H9 (cell line): ENCODE data around the gene NSFL1C. TPM values are rescaled to one million over a fixed set of nuclear protein-coding genes. Genes with fewer than 3 reads are reported as not detected.

Experiments
- DNase-seq: peaks from one replicate; pipeline ENCODE4 v3.0.0-alpha.2; 2017
- H2AFZ ChIP-seq: one replicate; pipeline ENCODE4 v1.6.1; 2013; ENCODE audit warnings: mild to moderate bottlenecking, low read length, control low read depth, moderate library complexity
- H2AK5ac ChIP-seq: 2 replicates; pipeline ENCODE4 v1.6.1; 2013; ENCODE audit warnings: low read length, control low read depth, mixed read lengths; ENCODE audit not compliant: insufficient read length
- H2BK120ac ChIP-seq: one replicate; pipeline ENCODE4 v1.6.1; 2013; ENCODE audit warnings: low read depth, mild to moderate bottlenecking, low read length, control low read depth, inconsistent platforms; ENCODE audit not compliant: poor library complexity, severe bottlenecking
- H2BK12ac ChIP-seq: 2 replicates; pipeline ENCODE4 v1.6.1; 2013; ENCODE audit warnings: low read length, control low read depth, mixed read lengths, low read depth; ENCODE audit not compliant: insufficient read length
- H2BK15ac ChIP-seq: 2 replicates; pipeline ENCODE4 v1.6.1; 2013; ENCODE audit warnings: low read depth, low read length, control low read depth
- H2BK20ac ChIP-seq: one replicate; pipeline ENCODE4 v1.6.1; 2013; ENCODE audit warnings: low read depth, mild to moderate bottlenecking, low read length, control low read depth, inconsistent platforms; ENCODE audit not compliant: poor library complexity, severe bottlenecking
- H2BK5ac ChIP-seq: 2 replicates; pipeline ENCODE4 v1.6.1; 2013; ENCODE audit warnings: low read length, control low read depth, mixed read lengths; ENCODE audit not compliant: insufficient read length
- H3K14ac ChIP-seq: 2 replicates; pipeline ENCODE4 v1.6.1; 2013; ENCODE audit warnings: low read length, control low read depth; ENCODE audit not compliant: insufficient read depth
- H3K18ac ChIP-seq: 2 replicates; pipeline ENCODE4 v1.6.1; 2013; ENCODE audit warnings: low read depth, mild to moderate bottlenecking, mixed read lengths, low read length, control low read depth; ENCODE audit not compliant: insufficient read length
- H3K23ac ChIP-seq: 2 replicates; pipeline ENCODE4 v1.6.1; 2013; ENCODE audit warnings: low read length, control low read depth, mixed read lengths, low read depth; ENCODE audit not compliant: insufficient read length
- H3K23me2 ChIP-seq: 2 replicates; pipeline ENCODE4 v1.6.1; 2013; ENCODE audit warnings: low read depth, mild to moderate bottlenecking, mixed read lengths, low read length, control low read depth; ENCODE audit not compliant: insufficient read length, poor library complexity, severe bottlenecking
- H3K27ac ChIP-seq: 2 replicates; pipeline ENCODE4 v1.5.1; 2013; ENCODE audit warnings: low read length, control low read depth, mixed read lengths, low read depth; ENCODE audit not compliant: insufficient read length
- H3K27me3 ChIP-seq: 2 replicates; pipeline ENCODE4 v1.6.1; 2013; ENCODE audit warnings: low read length, control low read depth, inconsistent platforms; ENCODE audit not compliant: insufficient read depth
- H3K4ac ChIP-seq: 2 replicates; pipeline ENCODE4 v1.6.1; 2013; ENCODE audit warnings: low read depth, mild to moderate bottlenecking, control low read depth, inconsistent platforms, low read length, moderate library complexity
- H3K4me1 ChIP-seq: 2 replicates; pipeline ENCODE4 v1.6.1; 2013; ENCODE audit warnings: low read length, control low read depth, inconsistent platforms; ENCODE audit not compliant: insufficient read depth
- H3K4me2 ChIP-seq: 2 replicates; pipeline ENCODE4 v1.6.1; 2013; ENCODE audit warnings: low read length, control low read depth, mixed read lengths; ENCODE audit not compliant: insufficient read length, insufficient read depth
- H3K56ac ChIP-seq: 2 replicates; pipeline ENCODE4 v1.6.1; 2013; ENCODE audit warnings: low read depth, mild to moderate bottlenecking, mixed read lengths, low read length, control low read depth; ENCODE audit not compliant: insufficient read length
- H3K79me1 ChIP-seq: 2 replicates; pipeline ENCODE4 v1.6.1; 2013; ENCODE audit warnings: low read depth, mild to moderate bottlenecking, moderate library complexity, low read length, control low read depth, inconsistent platforms; ENCODE audit not compliant: insufficient read depth, poor library complexity, severe bottlenecking
- H3K79me2 ChIP-seq: 2 replicates; pipeline ENCODE4 v1.6.1; 2013; ENCODE audit warnings: low read length, control low read depth, inconsistent platforms; ENCODE audit not compliant: insufficient read depth
- H3K9ac ChIP-seq: 2 replicates; pipeline ENCODE4 v1.6.1; 2013; ENCODE audit warnings: low read length, control low read depth, mixed read lengths; ENCODE audit not compliant: insufficient read length; ENCODE audit errors: extremely low read depth
- H3K9me3 ChIP-seq: one replicate; pipeline ENCODE4 v1.6.1; 2013; ENCODE audit warnings: low read depth, low read length, inconsistent platforms; ENCODE audit not compliant: control insufficient read depth
- H3T11ph ChIP-seq: one replicate; pipeline ENCODE4 v1.6.1; 2013; ENCODE audit warnings: mild to moderate bottlenecking, low read length, control low read depth, inconsistent platforms
- H4K20me1 ChIP-seq: one replicate; pipeline ENCODE4 v1.6.1; 2013; ENCODE audit not compliant: control insufficient read depth, insufficient read length, insufficient read depth
- H4K5ac ChIP-seq: 2 replicates; pipeline ENCODE4 v1.6.1; 2013; ENCODE audit warnings: low read depth, mild to moderate bottlenecking, mixed read lengths, low read length, control low read depth; ENCODE audit not compliant: insufficient read length
- H4K8ac ChIP-seq: replicated peaks from 2 replicates; pipeline ENCODE4 v1.6.1; 2013; ENCODE audit warnings: low read length, control low read depth, mixed read lengths, low read depth; ENCODE audit not compliant: insufficient read length
- H4K91ac ChIP-seq: 2 replicates; pipeline ENCODE4 v1.6.1; 2013; ENCODE audit warnings: low read depth, mild to moderate bottlenecking, moderate library complexity, mixed read lengths, low read length, control low read depth; ENCODE audit not compliant: insufficient read length
- H3K27ac Mint-ChIP-seq, 3 experiments: 2 replicates in 2 of 3; 3 replicates in 1 of 3; pipeline ENCODE4 v1.8.0; 2020 to 2021; ENCODE audit warnings: mixed read lengths in 3 of 3, mild to moderate bottlenecking in 1 of 3, moderate library complexity in 1 of 3
- H3K27me3 Mint-ChIP-seq: 2 replicates; pipeline ENCODE4 v1.8.0; 2021; ENCODE audit warnings: low read depth, mild to moderate bottlenecking, moderate library complexity, mixed read lengths
- H3K36me3 Mint-ChIP-seq, 3 experiments: 2 replicates in 2 of 3; 3 replicates in 1 of 3; pipeline ENCODE4 v1.8.0; 2020 to 2021; ENCODE audit warnings: low read depth in 3 of 3, mixed read lengths in 3 of 3; ENCODE audit not compliant: insufficient read depth in 1 of 3
- H3K4me1 Mint-ChIP-seq, 2 experiments: 2 replicates each; pipeline ENCODE4 v1.8.0; 2020; ENCODE audit warnings: mixed read lengths in 2 of 2
- H3K4me3 Mint-ChIP-seq, 2 experiments: 2 replicates in 1 of 2; 3 replicates in 1 of 2; pipeline ENCODE4 v1.8.0; 2020 to 2021; ENCODE audit warnings: mild to moderate bottlenecking in 2 of 2, mixed read lengths in 2 of 2, moderate library complexity in 1 of 2
- H3K9me3 Mint-ChIP-seq, 2 experiments: 2 replicates in 1 of 2; 3 replicates in 1 of 2; pipeline ENCODE4 v1.8.0; 2020; ENCODE audit warnings: mild to moderate bottlenecking in 2 of 2, mixed read lengths in 2 of 2, moderate library complexity in 1 of 2
- WGBS: extraction: QIAGEN DNeasy Blood & Tissue Kit; methylation state at CpG from one replicate; pipeline ENCODE4 v1.1.7; 2013; ENCODE audit warnings: missing lambda C conversion rate, low lambda C conversion rate, mixed read lengths; ENCODE audit not compliant: insufficient read length; ENCODE audit errors: extremely low coverage; 5-methylcytosine and 5-hydroxymethylcytosine counted together
- total RNA-seq: library from RNA; stranded (reverse); gene quantifications from 2 replicates; pipeline ENCODE4 v1.2.1, GENCODE V29; 2021
- TF ChIP-seq, protein P1 (sequence below): fragments of 200-600 bp; sonication (generic); conservative IDR thresholded peaks from 3 replicates; pipeline ENCODE4 v1.8.0; 2021; ENCODE audit warnings: antibody characterized with exemption, mild to moderate bottlenecking

Gene NSFL1C
- total RNA-seq, 1 experiment from 2014 or later = 81.8 TPM

- no peak overlapping the region for H3K27ac Mint-ChIP-seq
- no peak overlapping the region for H2BK15ac ChIP-seq
- H3K9me3 Mint-ChIP-seq = no peaks in the 10 kb centered on the region; a peak in 1 of 5 replicates
- H3K4me3 Mint-ChIP-seq = no peak overlapping the region
- H3K79me1 ChIP-seq = no peaks in the 10 kb centered on the region
- H3K4ac ChIP-seq = no peak overlapping the region
- no peaks in the 10 kb centered on the region for H3K9me3 ChIP-seq
- H4K8ac ChIP-seq = no peak overlapping the region
- H4K91ac ChIP-seq = no peak overlapping the region
- H3K27ac ChIP-seq = no peak overlapping the region
- H3K9ac ChIP-seq = no peak overlapping the region
- DNase-seq = no peak
- H4K5ac ChIP-seq = no peak overlapping the region
- peaks cover 31% of the 10 kb centered on the region for H3K27me3 Mint-ChIP-seq
- H3K23ac ChIP-seq = no peak overlapping the region
- no peak overlapping the region for H2AK5ac ChIP-seq
- no peak overlapping the region for H2AFZ ChIP-seq
- H3T11ph ChIP-seq = no peak overlapping the region
- H3K56ac ChIP-seq = no peak overlapping the region
- H4K20me1 ChIP-seq = no peaks in the 10 kb centered on the region
- peaks cover 10% of the 10 kb centered on the region; the same call in 1 of the 2 replicates for H3K4me1 ChIP-seq
- H3K27me3 ChIP-seq = no peaks in the 10 kb centered on the region
- H2BK5ac ChIP-seq = no peak overlapping the region
- no peak overlapping the region for H2BK20ac ChIP-seq
- WGBS = no CpG with 5 or more reads among the region's 1 CpG
- TF ChIP-seq, protein P1, sequence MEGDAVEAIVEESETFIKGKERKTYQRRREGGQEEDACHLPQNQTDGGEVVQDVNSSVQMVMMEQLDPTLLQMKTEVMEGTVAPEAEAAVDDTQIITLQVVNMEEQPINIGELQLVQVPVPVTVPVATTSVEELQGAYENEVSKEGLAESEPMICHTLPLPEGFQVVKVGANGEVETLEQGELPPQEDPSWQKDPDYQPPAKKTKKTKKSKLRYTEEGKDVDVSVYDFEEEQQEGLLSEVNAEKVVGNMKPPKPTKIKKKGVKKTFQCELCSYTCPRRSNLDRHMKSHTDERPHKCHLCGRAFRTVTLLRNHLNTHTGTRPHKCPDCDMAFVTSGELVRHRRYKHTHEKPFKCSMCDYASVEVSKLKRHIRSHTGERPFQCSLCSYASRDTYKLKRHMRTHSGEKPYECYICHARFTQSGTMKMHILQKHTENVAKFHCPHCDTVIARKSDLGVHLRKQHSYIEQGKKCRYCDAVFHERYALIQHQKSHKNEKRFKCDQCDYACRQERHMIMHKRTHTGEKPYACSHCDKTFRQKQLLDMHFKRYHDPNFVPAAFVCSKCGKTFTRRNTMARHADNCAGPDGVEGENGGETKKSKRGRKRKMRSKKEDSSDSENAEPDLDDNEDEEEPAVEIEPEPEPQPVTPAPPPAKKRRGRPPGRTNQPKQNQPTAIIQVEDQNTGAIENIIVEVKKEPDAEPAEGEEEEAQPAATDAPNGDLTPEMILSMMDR = no peak
- no peaks in the 10 kb centered on the region for H3K36me3 Mint-ChIP-seq
- peaks cover 16 to 17% of the 10 kb centered on the region in 2 experiments for H3K4me1 Mint-ChIP-seq
- no peak overlapping the region for H3K14ac ChIP-seq
- H2BK120ac ChIP-seq = no peak overlapping the region
- no peak overlapping the region for H3K18ac ChIP-seq
- no peaks in the 10 kb centered on the region for H3K79me2 ChIP-seq
- no peak overlapping the region for H2BK12ac ChIP-seq
- no peak overlapping the region for H3K4me2 ChIP-seq
- H3K23me2 ChIP-seq = no peaks in the 10 kb centered on the region
Observed at GRCh38 chr20:1513801-1514200, 47.2 kb upstream of the NSFL1C start.
